NCI-H1436 treated with DMSO at 0.1 percent for 48 hours (cell line): ENCODE data around the gene ADCY1.

Source experiments
- DNase-seq: peaks from one replicate; lab custom pipeline; 2025; lab: John Stamatoyannopoulos, UW

Gene ADCY1

DNA sequence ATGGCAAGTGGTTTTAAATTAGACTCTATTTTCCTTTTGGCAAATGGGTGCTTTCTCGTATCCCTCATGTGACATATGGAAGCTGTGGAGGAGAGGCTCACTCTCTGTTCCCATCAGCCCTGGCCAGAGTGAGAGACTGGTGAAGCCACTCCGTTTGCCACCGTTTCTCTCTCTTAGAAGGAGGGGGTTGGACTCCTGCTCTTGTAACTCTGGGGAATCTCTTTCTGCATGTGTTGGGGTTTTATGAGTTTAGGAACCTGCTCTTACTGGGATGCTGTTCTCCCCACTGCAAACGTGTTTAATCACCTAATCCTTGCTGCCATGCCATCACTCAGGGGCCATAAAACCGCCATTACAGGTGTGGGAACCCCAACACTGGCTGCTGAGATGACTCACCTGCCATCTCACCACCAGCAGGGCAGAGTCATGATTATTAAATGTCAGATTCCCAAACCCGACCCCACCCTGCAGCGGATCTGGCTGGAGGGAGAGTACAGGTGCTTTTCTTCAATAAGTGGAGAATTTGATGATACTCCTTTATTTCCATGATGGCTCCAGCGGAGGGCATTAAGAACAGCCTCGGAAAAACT lies 103.2 kb downstream of the ADCY1 start:
- DNase-seq, result no peak

DNA sequence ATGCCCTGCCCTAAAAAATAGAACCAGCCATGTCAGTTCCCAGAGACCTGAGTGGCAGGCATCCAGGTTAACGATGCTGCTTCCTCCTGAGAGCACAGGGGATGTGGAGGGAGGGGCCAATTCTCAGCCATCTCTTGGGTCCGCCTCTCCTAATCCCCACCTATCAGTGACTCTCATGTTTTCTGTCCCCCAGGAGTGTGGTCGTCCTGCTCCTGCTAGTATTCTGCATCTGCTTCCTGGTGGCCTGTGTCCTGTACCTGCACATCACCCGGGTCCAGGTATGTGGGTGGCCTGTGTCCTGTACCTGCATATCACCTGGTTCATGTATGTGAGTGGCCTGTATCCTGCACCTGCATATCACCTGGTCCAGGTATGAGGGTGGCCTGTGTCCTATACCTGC lies 105.3 kb downstream of the ADCY1 start:
- DNase-seq, result no peak

- DNase-seq, result no peak
Measured at GRCh38 chr7:45680776-45681175, 106.6 kb downstream of the ADCY1 start.

GRCh38 chr7:45681596-45682357 lies 107.6 kb downstream of the ADCY1 start:
- no peak for DNase-seq

GRCh38 chr7:45682358-45682735 lies 108.2 kb downstream of the ADCY1 start:
- no peak for DNase-seq

DNA sequence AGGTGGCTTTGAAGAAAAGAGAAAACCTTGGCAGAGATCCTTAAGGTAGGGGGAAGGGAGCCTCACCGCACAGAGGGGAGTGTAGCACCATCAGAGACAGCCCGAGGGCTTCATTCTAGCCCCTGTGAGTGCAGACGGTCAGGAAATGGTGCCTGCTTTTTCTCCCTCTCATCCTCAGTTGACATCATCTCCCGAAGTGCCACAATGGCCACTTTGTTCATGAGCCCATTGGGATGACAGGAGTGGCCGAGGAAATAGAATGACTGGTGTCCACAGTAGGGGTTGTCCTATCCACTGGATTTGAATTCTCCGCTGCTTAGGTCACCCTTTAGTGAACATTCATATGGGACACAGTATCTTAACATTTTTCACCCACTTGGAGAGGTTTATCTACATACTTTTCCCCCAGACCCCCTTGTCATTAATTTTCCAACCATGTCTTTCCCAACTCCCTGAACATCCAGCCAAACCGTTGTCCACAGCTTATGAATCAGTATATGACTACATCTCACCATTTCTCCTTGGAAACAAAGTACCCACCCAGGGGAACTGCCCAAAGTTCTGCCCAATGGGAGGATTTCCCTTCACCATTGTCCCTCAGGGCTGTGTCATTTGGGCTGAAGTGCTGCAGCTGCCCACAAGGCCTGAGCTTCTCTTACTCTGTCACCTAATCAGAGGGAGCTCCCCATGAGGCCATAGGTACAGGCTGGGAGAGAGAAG lies 108.8 kb downstream of the ADCY1 start:
- DNase-seq, result no peak

GRCh38 chr7:45683556-45684148 lies 109.5 kb downstream of the ADCY1 start:
- DNase-seq, result no peak

DNA sequence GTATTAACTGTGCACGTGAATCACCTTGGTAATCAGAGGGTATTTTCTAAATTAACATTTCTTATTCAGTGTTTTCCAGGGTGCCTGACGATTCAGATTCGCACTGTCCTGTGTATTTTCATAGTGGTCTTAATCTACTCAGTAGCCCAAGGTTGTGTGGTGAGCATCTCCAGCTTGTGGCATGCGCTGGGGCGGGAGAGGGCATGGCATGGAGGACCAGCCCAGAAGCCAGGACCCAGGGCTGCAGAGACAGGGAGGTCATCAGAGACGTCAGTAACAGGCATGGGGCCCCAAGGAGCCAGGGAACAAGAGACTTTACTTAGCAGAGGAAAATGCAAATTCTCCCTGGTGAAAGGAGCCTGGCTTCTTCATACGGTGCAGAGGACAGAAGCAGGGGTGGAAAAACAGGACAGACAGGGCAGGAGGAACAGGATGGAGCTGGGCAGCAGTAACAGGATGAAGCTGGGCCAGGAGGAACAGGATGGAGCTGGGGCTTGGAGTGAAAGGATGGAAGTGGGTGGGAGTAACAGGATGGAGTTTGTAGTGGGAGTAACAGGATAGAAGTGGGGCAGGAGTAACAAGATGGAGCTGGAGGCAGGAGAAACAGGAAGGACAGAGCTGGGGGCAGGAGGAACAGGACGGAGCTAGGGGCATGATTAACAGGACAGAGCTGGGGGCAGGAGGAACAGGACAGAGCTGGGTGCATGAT lies 110.9 kb downstream of the ADCY1 start:
- no peak for DNase-seq

GRCh38 chr7:45685619-45686240 lies 111.6 kb downstream of the ADCY1 start:
- no peak for DNase-seq

- no peak for DNase-seq
Measured at GRCh38 chr7:45686441-45687184, 112.4 kb downstream of the ADCY1 start.

DNA sequence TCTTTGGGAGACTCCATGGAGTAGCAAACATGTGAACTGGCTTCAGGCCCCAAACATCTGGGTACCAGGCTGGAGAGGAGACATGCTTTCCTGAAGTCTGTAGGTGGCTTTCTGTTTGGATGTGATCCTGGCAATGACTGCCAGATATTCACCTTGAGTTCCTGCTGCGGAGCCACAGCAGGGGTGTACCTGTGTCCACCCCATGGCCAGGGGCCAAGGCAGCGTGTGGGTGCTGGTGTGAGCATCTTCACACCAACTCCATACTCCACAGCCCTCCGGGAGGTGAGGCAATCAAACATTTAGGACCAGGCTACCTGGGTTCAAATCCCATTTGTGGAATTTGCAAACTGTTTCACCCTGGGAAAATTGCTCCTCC lies 113.0 kb downstream of the ADCY1 start:
- DNase-seq, result no peak

DNA sequence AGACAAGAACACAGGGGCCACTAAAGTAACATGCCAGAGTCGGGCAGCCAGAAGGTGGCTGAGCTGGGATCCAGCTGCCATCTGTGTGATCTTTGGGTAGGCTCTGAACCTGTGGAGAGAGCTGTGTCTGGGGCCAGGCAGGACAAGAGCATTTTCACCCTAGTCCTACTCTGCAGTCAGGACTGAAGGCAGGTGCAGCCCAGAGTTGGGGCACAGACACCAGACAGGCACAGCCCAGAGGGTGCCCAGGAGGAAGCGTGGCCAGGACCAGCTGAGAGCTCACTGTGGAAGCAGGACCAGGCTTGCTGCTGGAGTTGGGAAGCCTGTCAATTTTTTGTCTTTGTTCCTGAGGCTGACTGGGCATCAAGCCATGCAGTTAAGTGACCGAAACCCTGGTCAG lies 113.6 kb downstream of the ADCY1 start:
- no peak for DNase-seq

- no peak for DNase-seq
Measured at GRCh38 chr7:45688382-45688781, 114.2 kb downstream of the ADCY1 start.

DNA sequence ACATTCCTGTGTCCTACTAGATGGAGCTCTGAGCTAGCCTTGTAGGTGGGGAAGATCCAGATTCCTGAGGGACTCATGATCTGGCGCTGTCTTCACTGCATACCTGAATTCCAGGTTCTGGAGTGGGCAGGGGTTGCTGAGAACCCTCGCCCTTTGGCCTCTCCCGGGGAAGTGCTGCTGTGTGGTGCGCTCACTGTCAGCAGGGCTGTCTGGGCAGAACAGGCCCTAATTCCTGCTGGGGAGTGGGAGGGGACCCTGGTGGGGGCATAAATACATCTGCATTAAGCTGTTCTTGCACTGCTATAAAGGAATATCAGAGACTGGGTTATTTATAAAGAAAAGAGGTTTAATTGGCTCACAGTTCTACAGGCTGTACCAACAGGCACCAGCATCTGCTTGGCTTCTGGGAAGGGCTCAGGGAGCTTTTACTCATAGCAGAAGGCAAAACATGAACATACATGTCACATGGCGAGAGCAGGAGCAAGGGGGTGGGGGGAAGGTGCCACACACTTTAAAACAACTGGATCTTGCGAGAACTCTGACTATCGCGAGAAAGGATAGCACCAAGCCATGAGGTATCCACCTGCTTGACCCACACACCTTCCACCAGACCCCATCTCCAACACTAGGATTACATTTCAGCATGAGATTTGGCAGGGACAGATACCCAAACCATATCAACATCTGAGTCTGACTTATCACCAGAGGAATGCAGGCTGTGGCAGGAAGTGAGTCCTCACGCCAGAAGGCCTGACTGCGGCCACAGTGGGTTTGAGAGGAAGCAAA lies 115.0 kb downstream of the ADCY1 start:
- no peak for DNase-seq

DNA sequence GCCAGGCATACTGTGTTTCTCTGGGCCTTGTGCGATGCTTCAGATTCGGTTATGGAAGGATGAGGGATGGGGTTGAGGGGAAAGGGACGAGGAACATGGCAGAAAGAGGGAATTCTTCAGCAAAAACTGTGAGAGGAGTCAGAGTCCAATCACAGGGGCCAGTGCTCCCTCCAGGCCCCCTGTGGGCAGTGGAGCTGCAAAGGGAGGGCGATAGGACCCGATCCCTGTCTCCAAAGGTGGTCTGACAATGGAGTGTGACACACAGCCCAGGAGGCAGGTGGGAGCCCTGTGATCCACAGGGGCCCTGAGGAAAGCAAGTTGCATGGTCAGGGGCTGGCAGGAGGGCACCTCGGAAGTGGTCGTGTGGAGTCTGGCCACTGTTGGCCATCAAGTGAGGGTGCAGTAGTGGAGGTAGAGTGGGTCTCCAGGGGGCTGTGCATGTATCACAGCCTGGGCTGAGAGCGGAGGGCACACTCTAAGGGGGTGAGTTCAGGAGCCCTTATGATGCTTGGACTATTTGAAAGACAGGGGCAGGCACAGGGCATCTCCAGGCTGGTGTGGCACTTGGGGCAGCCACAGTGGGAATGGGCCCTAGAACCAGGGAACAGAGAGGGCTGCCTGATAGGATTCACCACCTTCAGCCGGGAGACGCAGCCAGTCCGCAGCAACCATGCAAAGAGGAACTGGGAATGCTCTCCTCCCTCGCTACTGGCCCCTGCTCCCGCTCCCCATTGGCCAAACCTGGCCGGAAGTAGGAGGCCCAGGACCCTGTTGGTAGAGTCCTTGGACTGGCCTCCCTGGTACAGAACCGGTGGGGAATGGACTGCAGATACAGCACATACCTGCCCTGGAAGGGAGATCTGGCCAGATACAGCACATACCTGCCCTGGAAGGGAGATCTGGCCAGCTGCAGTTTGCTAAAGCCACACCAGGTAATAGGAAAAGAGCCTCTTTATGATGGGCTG lies 115.9 kb downstream of the ADCY1 start:
- DNase-seq, result no peak

DNA sequence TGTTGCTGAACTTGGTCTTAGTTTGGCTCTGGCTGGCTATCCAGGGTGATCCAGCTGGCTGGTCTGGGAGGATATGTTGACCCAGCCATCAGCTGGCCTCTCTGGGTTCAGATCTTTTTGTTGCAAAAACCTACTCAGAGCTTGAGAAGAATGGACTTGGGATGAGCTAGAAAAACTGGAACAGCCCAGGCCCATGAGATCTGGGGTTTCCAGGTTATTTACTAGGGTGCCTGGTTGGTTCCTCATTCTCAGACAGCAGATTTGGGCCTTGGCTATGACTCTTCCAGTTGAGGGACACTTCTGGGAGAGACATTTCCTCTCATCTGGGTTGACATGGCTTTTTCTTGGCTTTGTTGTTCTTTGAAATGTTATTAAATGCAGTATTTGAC lies 116.6 kb downstream of the ADCY1 start:
- no peak for DNase-seq

- no peak for DNase-seq
Measured at GRCh38 chr7:45691155-45691656, 117.0 kb downstream of the ADCY1 start.

DNA sequence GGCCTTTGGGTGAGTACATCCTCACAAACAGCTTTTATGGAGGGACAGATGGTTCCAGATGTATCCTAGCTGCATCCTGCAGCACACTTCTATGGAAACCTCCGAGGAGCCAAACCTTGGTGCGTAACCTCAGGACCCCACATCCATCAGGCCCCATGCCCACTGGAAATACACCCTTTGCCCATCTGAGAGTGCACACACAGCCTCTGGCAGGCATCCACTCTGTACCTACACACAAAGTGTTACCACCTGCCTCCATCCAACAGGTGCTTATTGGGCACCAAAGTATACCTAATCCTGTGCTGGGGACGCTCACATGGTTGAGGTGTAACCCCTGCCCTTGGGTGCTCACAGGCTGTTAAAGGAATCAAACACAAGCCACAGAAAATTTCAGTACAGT lies 117.9 kb downstream of the ADCY1 start:
- DNase-seq, result no peak
